Fibroblast of skin of right quadriceps (primary cell): ENCODE results near the gene LRRC1.
"Not testable (repeated sequence)": the region's sequence is repeated elsewhere in the genome, so short reads cannot be mapped to it uniquely, and the experiment has no call there.

Source experiments
- DNase-seq: peaks from one replicate; pipeline ENCODE4 v3.0.0-alpha.2; 2013

The LRRC1 gene

GRCh38 chr6:53793318-53794136, 1.3 kb upstream of the LRRC1 start:
- peak; percentile 65 for DNase-seq

DNA sequence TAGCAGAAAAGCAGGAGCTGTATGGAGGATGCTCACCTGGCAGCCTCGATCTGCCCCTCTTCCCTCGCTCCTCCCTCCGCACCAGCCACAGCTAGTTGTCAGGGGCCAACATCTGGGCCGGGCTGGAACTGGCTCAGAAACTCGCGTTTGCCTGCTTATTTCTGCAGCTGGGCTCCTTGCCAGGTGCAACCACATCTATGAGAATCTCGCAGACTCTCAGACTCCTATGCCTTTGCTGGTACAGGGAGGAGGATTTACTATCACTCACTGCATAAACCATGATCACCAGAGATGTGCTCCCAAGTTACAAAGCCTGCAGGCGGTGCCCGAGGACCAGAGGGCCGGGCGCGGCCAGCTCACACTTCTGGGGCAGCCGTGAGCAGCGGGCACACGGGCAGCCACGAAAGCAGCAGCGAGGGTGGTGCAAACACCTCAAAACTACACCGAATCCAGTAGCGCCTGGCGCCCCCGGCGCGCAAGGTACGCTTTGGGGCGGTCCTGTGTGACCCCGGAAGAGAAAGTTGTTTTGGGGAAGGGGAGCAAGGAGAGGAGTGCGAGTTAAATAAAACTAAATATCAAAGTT, 577 bp upstream of the LRRC1 start:
- peak; percentile 83 for DNase-seq

- DNase-seq, result no peak
These were observed 516 bp downstream of the LRRC1 start for GRCh38 chr6:53795340-53795701.

GRCh38 chr6:53795702-53796450, 1.1 kb downstream of the LRRC1 start:
- DNase-seq, result no peak

DNA sequence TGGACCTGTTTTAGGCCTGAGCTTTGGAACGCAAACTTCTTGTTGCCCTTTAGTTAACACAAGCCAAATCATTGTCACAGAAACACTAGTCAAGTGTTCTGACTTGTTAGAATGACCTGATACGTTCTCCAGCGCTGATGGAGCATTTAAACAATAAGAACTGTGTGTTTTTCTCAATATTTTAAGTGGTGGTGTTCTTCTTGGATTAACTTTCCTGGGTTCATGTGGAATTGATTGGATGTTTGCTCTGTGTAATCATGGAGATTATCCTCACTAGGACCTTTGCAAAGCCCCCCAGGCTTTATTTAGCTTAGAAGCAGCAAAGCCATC, 1.6 kb downstream of the LRRC1 start:
- no peak for DNase-seq

GRCh38 chr6:53796791-53797190, 2.0 kb downstream of the LRRC1 start:
- no peak for DNase-seq

- no peak for DNase-seq
These were observed 2.5 kb downstream of the LRRC1 start for GRCh38 chr6:53797304-53797703.

- no peak for DNase-seq
These were observed 4.5 kb downstream of the LRRC1 start for GRCh38 chr6:53799340-53799739.

GRCh38 chr6:53801022-53801421, 6.2 kb downstream of the LRRC1 start:
- DNase-seq, result no peak

DNA sequence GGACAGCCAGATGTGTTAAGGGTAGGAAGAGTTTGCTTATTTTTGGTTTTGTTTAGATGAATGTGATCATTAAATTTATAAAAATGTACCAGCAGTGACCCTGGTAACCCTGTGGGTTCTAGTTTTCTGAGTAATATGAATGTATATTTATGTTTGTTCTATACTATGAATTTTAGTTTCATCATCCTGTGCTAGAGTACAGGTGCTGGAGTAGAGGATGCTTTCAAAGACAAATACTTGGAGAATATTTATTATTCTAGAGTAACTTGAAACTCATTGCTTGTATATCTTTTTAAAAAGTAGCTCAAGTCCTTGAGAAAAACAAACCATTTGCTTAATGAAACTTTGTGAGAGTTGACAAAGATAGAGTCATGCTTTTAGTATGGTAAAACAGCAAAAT, 7.8 kb downstream of the LRRC1 start:
- no peak for DNase-seq

- peak; percentile 50 for DNase-seq
These were observed 8.5 kb downstream of the LRRC1 start for GRCh38 chr6:53803081-53803860.

GRCh38 chr6:53805016-53805415, 10.2 kb downstream of the LRRC1 start:
- no peak for DNase-seq

DNA sequence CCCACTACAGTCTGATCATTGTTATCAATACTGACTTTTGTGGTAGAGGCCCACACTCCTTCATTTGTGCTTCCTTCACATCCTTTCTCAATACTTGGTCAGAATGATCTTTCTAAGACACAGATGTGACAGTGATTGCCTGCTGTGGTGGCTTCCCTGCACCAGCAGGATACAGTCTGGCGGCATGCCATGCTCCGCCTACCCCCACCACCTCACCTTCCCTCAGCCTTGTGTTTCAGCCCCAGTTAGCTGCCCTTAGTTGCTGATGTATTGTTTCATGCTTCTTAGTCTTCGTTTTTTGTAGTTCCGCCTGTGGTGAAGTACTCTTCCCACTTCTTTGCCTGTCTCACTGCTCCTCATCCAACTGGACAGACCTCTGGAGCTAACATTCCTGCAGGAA, 10.9 kb downstream of the LRRC1 start:
- no peak for DNase-seq

DNA sequence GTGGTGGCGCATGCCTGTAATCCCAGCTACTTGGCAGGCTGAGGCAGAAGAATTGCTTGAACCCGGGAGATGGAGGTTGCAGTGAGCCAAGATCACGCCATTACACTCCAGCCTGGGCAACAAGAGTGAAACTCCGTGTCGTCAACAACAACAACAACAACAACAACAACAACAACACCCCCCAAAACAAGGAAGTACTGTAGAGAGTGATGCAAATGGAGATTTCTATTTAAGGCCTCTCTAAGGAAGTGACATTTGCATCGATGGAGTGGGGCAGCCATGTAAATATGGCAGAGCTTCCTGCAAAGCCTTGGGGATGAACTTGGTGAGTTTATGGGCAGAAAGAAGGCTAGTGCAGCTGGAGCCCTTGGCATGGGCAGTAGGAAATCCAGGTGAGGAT, 12.8 kb downstream of the LRRC1 start:
- not testable (repeated sequence) for DNase-seq

- no peak for DNase-seq
These were observed 13.6 kb downstream of the LRRC1 start for GRCh38 chr6:53808302-53808881.

DNA sequence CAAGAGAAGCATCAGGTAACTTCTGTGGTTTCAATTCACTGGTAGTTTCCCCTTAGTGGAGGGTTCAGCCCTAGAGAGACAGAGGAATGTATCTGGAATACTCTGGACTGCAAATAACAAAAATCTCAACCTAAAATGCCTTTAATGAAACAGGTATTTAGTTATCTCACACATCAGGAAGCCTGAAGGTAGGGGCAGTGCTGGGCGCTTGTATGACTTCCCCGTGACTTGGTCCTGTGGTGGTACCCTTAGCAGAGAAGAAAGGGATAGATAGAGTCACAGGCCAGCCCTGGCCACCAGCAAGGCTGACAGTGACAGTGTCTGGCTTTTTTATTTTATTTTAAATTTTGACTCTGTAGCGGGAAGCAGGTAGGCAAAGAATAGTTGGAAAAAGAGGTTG, 14.9 kb downstream of the LRRC1 start:
- DNase-seq, result no peak

DNA sequence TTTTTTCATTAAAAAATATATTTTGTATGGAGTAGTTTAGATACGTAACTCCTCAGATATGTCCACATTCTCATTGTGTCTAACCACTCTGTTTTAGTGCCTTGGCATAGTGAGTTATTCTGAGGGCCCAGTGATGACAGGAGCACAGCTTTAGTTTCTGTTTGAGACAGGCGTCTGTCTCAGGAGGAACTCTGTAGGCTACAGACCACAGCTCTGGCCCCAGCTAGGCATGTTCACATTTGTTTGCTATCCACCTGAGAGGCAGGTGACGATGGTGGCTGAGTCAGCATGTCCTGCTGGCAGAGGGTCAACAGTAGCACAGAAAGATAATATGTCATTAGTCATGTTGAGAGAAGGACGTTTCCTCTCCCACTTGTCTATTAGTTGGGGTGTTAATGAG, 16.3 kb downstream of the LRRC1 start:
- peak; percentile 50 for DNase-seq

- DNase-seq, result no peak
These were observed 16.9 kb downstream of the LRRC1 start for GRCh38 chr6:53811746-53812145.

- DNase-seq, result no peak
These were observed 18.3 kb downstream of the LRRC1 start for GRCh38 chr6:53813096-53813495.

DNA sequence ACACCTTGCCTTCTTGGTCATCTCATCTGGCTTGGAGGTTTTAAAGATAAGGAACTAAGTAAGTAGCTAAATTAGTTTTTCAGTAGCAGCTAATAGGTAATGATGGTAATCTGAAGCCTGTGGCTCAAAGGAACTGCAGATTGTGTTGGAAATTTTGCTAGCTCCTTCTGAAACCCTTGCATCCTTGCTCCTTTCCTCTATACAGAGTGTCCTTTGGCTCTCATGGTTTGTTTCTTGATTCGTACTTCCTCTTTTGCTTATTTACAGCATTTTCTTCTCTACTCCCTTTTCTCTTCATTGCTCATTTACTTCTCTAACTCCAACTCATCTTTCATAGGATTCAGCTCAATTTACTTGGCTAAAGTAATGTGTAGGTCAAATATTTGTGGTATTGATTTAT, 19.0 kb downstream of the LRRC1 start:
- DNase-seq, result no peak

DNA sequence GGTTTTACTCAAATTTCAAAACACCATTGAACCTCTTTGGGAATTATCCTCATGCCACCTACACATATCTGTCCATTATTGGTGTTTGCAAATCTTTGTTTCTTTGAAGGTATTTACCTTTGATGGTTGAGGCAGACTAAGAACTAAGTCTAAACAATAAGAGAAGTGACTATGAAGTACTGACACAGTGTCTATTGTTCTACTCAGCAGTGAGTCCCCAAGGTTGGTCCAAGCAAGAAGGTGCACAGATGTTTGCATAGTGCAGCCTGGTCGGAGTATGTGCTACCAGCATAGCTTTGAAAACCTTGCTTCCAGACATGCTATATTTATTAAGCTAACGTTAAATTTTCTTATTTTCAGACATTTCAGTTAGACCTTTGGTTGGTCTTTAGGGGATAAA, 19.5 kb downstream of the LRRC1 start:
- DNase-seq, result no peak

GRCh38 chr6:53815381-53816119, 20.7 kb downstream of the LRRC1 start:
- no peak for DNase-seq
